Right lobe of liver (tissue), 6 donors: Measurements from ENCODE around the gene EDA. TPM values are rescaled to one million over a fixed set of nuclear protein-coding genes. Genes with fewer than 3 reads are reported as not detected.

Source experiments
- ATAC-seq, 4 donors: fragments of 200-7000 bp; cut with Tn5 transposase; one replicate each; pipeline ENCODE4 v1.9.1; 2020; ENCODE audit warnings: mild to moderate bottlenecking in 4 of 4, moderate library complexity in 4 of 4
- DNase-seq, 3 donors: peaks; one replicate each; pipeline ENCODE4 v3.0.0-alpha.2; 2020
- H3K27ac ChIP-seq, 3 donors: fragments of 200-600 bp; one replicate each; pipeline ENCODE4 v1.8.0; 2022
- H3K27me3 ChIP-seq, 2 donors: fragments of 200-600 bp; one replicate each; pipeline ENCODE4 v1.8.0; 2022
- H3K36me3 ChIP-seq, 4 donors: fragments of 200-600 bp; sonication (generic) in 1 of 4; one replicate each; pipeline versions ENCODE4 v1.5.1 to v1.8.0; 2017 to 2022; ENCODE audit warnings: control low read depth in 1 of 4
- H3K4me1 ChIP-seq, 4 donors: fragments of 200-600 bp; sonication (generic) in 1 of 4; one replicate each; pipeline versions ENCODE4 v1.5.1 to v1.8.0; 2017 to 2022; ENCODE audit warnings: control low read depth in 1 of 4
- H3K4me3 ChIP-seq, 3 donors: fragments of 200-600 bp; one replicate each; pipeline ENCODE4 v1.8.0; 2022
- H3K9me3 ChIP-seq, 4 donors: fragments of 200-600 bp; sonication (generic) in 1 of 4; one replicate each; pipeline versions ENCODE4 v1.5.1 to v1.8.0; 2017 to 2022; ENCODE audit warnings: control low read depth in 1 of 4
- POLR2A ChIP-seq: fragments of 450-650 bp; IDR thresholded peaks from one replicate; pipeline ENCODE4 v1.6.1; 2017; ENCODE audit warnings: antibody characterized with exemption, mild to moderate bottlenecking
- WGBS: methylation state at CpG from one replicate; pipeline ENCODE4 v1.1.6; 2018; ENCODE audit warnings: low coverage, low lambda C conversion rate; ENCODE audit not compliant: insufficient coverage; ENCODE audit errors: missing lambda C conversion rate; 5-methylcytosine and 5-hydroxymethylcytosine counted together
- intact Hi-C, 2 donors: fragments of 100-400 bp; cut with DNase I; formaldehyde crosslinking; loops; one replicate each; pipeline versions ENCODE4 v1.11.2 to v1.14.1; 2022
- total RNA-seq, 6 experiments: library from RNA; depleted of rRNA in 2 of 6; stranded (reverse); fragments of >200 nt in 2 of 6; fragmentation: NEBNext Ultra II Directional in 3 of 6; extraction: Animal tissue kit (Norgen Biotek cat#: 25700) in 3 of 6; gene quantifications; one replicate each; pipeline versions ENCODE4 v1.1.0 to v1.2.4, GENCODE V29; 2016 to 2023
- TF ChIP-seq, protein P1 (sequence below), 4 donors: fragments of 200-600 bp in 3 of 4; fragments of 450-650 bp in 1 of 4; IDR thresholded peaks; one replicate each; pipeline versions ENCODE4 v1.5.1 to v1.8.0; 2016 to 2022; ENCODE audit warnings: antibody characterized with exemption in 4 of 4, mild to moderate bottlenecking in 2 of 4
- donor health status: DM: no; HTN: yes; CAD: no.
- donor health status: DM: no; HTN: no; CAD: no.
- donor health status: DM: no; HTN: no; CAD: no.
- donor health status: DM: no; HTN: yes; CAD: no.
- donor health status: DM: no; HTN: yes; CAD: no.

Gene EDA
- total RNA-seq, 6 experiments from 2014 or later: 1.7 to 2.7 (median 2.1) TPM

DNA sequence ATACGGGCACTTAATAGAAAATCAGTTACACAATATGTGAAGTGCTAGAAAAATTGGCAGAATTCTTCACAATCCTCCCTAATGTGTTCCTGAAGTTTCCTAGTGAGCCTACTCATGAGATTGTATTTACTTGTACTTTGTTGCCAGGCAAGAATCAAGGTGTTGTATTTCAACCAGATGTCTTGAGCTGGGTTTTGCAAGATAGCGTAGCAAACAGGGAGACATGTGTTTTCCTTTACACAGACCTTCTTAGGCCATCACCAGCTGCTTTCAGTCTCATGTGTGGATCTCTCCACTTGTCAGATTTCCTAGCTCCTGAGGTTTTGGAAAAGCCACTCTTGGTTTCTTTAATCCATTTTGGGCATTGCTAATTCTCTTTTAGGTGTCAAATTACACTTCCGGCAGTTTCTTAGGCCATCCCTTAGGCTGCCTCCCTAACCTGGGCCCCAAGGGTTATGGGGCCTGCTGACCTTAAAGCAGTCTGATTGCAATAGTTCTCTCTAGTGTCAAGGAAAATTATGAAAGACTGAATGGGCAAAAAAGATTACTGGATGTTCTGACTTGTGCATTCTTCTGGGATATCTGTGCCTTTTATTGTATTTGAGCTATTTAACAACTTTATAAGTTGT lies 12.2 kb upstream of the EDA start:
- Histone ChIP-seq H3K36me3 (no peaks in the 10 kb centered on the region), H3K27ac (no peak overlapping the region)
- no peak for ATAC-seq

DNA sequence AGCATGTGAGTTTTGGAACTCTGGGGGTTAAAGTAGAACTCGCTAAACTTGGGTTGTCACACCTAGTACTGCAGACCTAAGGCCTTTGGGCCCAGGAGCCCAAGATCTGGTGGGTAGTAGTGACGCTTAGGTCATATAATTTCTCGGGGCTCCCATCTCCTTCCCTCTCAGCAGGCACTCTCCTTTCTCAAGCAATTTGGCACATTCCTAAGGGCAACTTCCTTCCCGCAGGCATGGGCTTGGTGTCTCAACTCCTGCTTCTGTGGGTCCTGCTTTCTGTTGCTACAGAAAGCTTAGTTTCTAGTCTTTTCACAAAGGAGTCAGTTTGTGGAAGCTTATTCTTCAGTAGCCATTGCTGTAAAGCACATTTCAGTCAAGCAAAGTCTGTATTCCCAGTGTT lies 10.4 kb upstream of the EDA start:
- Histone ChIP-seq H3K9me3 (no peaks in the 10 kb centered on the region), H3K27ac (no peak overlapping the region), H3K4me3 (no peak overlapping the region), H3K27me3 (no peaks in the 10 kb centered on the region), H3K4me1 (no peaks in the 10 kb centered on the region), H3K36me3 (no peaks in the 10 kb centered on the region)
- no peak for DNase-seq
- no peak for ATAC-seq
- 47% methylated on average over 4 of the region's 4 CpGs for WGBS
- TF ChIP-seq, protein P1, sequence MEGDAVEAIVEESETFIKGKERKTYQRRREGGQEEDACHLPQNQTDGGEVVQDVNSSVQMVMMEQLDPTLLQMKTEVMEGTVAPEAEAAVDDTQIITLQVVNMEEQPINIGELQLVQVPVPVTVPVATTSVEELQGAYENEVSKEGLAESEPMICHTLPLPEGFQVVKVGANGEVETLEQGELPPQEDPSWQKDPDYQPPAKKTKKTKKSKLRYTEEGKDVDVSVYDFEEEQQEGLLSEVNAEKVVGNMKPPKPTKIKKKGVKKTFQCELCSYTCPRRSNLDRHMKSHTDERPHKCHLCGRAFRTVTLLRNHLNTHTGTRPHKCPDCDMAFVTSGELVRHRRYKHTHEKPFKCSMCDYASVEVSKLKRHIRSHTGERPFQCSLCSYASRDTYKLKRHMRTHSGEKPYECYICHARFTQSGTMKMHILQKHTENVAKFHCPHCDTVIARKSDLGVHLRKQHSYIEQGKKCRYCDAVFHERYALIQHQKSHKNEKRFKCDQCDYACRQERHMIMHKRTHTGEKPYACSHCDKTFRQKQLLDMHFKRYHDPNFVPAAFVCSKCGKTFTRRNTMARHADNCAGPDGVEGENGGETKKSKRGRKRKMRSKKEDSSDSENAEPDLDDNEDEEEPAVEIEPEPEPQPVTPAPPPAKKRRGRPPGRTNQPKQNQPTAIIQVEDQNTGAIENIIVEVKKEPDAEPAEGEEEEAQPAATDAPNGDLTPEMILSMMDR (IDR thresholded peaks at IDR 0.05): no peak
- TF ChIP-seq POLR2A: no peak
- intact Hi-C loops: no loop called here

More for the DNA sequence above, 12.2 kb upstream of the EDA start:
- DNase-seq: no peak
- TF ChIP-seq POLR2A: no peak
- TF ChIP-seq, protein P1 (IDR thresholded peaks at IDR 0.05): no peak
- 78% methylated on average over 3 of the region's 3 CpGs for WGBS
- intact Hi-C loops: no loop called here
- Histone ChIP-seq H3K9me3 (no peaks in the 10 kb centered on the region), H3K4me1 (no peaks in the 10 kb centered on the region), H3K27me3 (no peaks in the 10 kb centered on the region), H3K4me3 (no peak overlapping the region)

DNA sequence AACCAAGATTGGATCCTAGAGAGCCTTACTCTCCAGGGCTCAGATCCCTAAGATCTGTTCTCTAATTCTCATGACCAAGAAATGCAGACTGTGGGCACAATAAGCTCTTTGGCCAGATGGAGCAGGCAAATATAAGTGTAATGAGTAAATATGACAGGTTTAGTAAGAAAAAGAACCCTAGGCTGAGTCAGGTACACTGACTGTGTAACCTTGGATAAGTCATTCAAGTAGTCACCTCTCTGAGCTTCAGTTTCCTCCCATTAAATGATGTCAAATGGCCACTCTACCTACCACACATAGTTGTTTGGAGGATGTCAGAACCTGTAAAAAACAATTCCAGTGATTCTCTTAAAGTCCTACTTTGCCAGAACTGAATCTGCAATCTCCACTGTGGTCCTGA lies 8.3 kb upstream of the EDA start:
- Histone ChIP-seq H3K36me3 (no peaks in the 10 kb centered on the region), H3K4me1 (no peaks in the 10 kb centered on the region), H3K4me3 (no peak overlapping the region), H3K27ac (no peak overlapping the region), H3K27me3 (no peaks in the 10 kb centered on the region), H3K9me3 (no peaks in the 10 kb centered on the region)
- ATAC-seq: no peak
- intact Hi-C loops: no loop called here
- TF ChIP-seq, protein P1 (IDR thresholded peaks at IDR 0.05): no peak
- TF ChIP-seq POLR2A: no peak
- no peak for DNase-seq

DNA sequence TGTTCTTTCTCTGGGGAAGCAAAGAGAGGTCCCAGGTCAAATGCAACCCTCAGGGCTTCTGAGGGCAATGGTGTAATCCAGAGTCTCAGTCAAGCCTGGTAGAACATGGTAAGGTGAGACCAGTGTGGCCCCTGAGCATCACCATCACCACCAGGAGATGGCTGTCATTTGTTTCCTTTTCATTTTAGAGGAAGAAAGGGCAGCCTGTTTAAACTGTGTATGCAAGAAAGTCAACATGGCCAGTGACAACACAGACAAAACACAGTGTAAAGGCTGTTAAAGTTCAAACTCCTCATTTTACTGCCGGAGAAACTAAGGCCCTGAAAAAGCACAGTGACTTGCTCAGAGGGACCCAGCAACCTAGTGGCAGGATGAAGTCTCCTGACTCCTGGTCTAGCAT lies 2.0 kb upstream of the EDA start:
- Histone ChIP-seq H3K4me1 (no peaks in the 10 kb centered on the region), H3K36me3 (no peaks in the 10 kb centered on the region), H3K27me3 (peaks cover 0 to 3% of the 10 kb centered on the region in 2 donors), H3K27ac (no peak overlapping the region), H3K9me3 (no peaks in the 10 kb centered on the region), H3K4me3 (no peak overlapping the region)
- intact Hi-C loops: no loop called here
- TF ChIP-seq, protein P1 (IDR thresholded peaks at IDR 0.05): no peak
- no peak for TF ChIP-seq POLR2A
- no peak for DNase-seq
- WGBS: 56% methylated on average over 1 of the region's 1 CpG
- no peak for ATAC-seq

DNA sequence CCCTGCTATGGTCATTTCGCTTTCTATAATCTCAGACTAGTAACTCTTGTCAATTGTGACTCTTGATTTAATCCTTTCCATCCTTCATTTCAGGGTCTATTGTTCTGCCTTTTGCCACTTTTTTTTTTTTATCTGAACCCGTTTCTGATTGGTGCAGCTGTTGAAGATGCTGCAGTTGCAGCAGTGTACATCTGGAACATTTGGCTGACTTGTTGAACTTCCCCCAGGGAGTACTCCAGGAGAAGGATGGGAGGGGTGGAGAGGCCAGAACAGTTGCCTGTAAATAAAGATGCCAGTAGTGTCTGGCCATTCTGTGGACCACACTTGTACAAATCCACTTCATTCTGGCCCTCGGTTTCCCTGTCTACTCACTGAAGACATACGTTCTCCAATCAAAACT lies 1.0 kb upstream of the EDA start:
- H3K4me1 ChIP-seq: no peaks in the 10 kb centered on the region
- TF ChIP-seq, protein P1 (IDR thresholded peaks at IDR 0.05): no peak
- no peak for TF ChIP-seq POLR2A
- no peak overlapping the region for H3K4me3 ChIP-seq
- H3K36me3 ChIP-seq: no peaks in the 10 kb centered on the region
- intact Hi-C loops: loop anchor here in 1 of 2 donors (5.0 kb wide), 1 partner anchor 78 kb away; no protein-coding TSS in a partner anchor
- H3K27ac ChIP-seq: no peak overlapping the region
- no peak for DNase-seq
- no peaks in the 10 kb centered on the region for H3K9me3 ChIP-seq
- ATAC-seq: no peak
- 46% methylated on average over 4 of the region's 4 CpGs for WGBS
- H3K27me3 ChIP-seq: peaks cover 0 to 3% of the 10 kb centered on the region in 2 donors
